Measurements from ENCODE around the gene DPP4. TPM values are rescaled to one million over a fixed set of nuclear protein-coding genes. Genes with fewer than 3 reads are reported as not detected.
"Not testable (repeated sequence)": the region's sequence is repeated elsewhere in the genome, so short reads cannot be mapped to it uniquely, and the experiment has no call there.

DPP4 gene
- total RNA-seq, 1 donor: 0.27 TPM

- DNase-seq (ENCODE audit: low read depth in 2 of 3, low spot score in 2 of 3): peak in 1 of 3 donors; percentile 33
Measured at GRCh38 chr2:161994761-161995520, 79.1 kb downstream of the DPP4 start.

DNA sequence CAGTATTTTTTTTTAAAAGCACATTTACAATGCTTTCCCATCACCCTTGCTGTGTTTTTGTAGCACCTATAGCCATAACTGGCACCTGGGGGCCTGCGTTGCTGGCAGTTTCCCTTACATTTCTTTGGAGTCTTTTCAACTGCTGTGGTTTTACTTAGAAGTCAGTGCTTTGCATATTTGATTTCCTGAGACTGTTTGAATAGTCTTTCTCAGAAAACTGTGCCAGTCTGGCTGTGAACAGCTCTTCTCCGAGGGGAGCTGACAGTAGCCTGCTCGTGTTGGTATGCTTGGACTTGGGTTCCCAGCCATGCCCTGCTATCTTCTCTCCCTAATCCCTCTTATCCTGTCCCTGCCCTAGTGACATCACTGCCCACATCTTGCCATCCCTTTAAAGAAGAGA lies 81.5 kb downstream of the DPP4 start:
- DNase-seq (ENCODE audit: low read depth in 2 of 3, low spot score in 2 of 3): peak in 1 of 3 donors; percentile 18

DNA sequence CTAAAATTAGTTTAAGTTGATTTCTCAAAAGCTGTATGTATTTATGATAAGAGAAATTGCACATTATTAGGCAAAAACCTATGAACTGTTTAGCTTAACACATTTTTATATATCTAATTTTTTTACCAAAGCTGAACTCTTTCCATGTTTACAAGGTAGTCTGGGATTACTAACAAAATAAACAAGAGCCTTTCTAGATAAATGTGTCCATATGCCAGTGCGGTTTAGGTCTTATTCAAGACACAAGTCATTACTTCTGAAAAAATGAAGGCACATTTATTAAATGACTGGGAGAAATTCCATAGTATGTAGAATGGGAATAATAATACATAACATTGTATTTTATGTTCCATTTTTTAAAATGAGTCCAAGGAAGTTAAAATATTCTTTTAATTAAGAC lies 82.0 kb downstream of the DPP4 start:
- no peak for DNase-seq (ENCODE audit: low read depth in 2 of 3, low spot score in 2 of 3)

DNA sequence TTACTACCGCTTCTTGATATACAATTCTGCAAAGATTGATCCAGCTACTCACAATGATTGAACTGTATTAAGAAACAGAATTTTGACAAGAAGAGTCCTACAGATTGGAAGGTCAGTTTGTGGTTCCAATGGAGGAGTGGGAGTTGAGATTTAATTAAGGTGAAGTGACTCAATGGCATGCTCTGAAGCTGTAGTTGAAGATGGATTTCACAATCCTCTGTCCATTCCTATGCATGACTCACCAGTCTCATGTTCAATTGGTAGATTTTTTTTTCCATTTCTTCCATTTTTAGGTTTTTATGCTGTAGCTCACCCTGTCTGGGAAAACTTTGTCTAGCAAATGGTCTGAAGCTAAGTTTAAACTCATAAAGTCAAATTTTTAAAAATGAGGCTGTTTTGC lies 83.3 kb downstream of the DPP4 start:
- no peak for DNase-seq (ENCODE audit: low read depth in 2 of 3, low spot score in 2 of 3)

- no peak for DNase-seq (ENCODE audit: low read depth in 2 of 3, low spot score in 2 of 3)
Measured at GRCh38 chr2:161990036-161990435, 84.0 kb downstream of the DPP4 start.

DNA sequence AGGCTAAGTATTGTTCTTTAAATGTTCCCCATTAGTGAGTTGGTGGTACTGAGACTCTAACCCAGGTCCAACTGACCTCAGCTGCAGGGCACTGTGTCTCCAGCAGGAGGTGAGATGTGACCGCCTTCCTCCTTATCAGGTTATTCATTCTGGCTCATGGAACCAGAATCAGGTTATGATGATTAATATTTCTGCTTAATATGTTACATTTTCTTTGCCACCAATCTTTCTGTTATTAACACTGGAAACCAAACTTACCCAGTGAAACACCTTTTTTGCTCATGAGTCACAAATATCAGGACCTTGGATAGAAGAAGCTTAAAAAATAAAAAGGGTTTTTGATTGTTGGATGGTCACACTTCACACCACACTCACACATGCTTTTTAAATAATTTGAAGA lies 85.4 kb downstream of the DPP4 start:
- DNase-seq (ENCODE audit: low read depth in 2 of 3, low spot score in 2 of 3): no peak

DNA sequence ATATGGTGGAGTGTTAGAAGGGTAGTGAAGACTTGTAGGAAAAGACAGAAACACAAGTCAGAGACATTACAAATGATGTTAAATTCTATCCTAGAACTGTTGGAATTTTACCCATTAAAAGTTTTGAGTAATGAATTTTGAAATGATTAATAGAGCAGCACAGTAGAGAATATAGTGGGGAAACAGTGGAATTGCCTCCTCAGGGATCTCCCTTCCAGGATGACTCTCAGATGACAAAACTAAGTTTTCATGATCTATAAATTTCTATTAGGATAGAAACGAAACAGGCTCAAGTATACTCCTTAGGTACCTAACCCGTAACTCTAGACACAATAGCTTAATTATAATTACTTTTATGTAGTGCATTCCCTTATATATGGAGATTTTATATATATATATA lies 86.7 kb downstream of the DPP4 start:
- no peak for DNase-seq (ENCODE audit: low read depth in 2 of 3, low spot score in 2 of 3)

DNA sequence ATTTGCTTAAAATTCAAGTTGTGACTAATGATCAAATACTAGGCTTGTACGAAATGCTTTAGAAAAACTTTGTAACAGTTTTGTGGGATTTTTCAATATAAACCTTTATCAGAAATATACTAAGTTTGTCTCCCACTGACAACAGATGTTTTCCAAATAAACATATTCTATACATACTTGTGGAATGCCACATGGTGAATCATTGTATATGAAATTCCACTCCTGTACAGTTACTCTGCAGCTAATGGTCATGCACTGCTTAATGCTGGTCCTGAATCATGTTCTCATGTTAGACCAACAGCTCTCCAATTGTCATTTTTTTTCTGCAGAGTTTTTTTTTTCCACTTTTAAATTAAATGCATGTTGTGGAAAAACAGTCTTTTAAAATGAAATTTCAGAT lies 90.1 kb downstream of the DPP4 start:
- DNase-seq (ENCODE audit: low read depth in 2 of 3, low spot score in 2 of 3): no peak

DNA sequence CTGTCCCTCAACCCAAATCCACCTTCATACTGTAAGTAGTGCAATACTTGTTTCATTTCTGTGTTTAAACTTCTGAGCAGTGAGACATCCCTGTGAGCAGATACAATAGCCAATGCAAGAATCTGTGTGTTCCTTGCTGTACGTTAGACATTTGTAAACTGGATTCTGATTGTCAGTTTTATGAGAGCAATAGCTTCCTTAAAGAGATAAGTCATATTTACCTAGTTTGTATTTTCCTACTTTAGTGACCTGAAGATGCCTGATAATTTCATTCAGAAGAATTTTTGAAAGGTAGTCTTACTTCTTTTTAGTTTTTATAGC lies 90.7 kb downstream of the DPP4 start:
- no peak for DNase-seq (ENCODE audit: low read depth in 2 of 3, low spot score in 2 of 3)

- no peak for DNase-seq (ENCODE audit: low read depth in 2 of 3, low spot score in 2 of 3)
Measured at GRCh38 chr2:161982548-161983330, 91.3 kb downstream of the DPP4 start.

DNA sequence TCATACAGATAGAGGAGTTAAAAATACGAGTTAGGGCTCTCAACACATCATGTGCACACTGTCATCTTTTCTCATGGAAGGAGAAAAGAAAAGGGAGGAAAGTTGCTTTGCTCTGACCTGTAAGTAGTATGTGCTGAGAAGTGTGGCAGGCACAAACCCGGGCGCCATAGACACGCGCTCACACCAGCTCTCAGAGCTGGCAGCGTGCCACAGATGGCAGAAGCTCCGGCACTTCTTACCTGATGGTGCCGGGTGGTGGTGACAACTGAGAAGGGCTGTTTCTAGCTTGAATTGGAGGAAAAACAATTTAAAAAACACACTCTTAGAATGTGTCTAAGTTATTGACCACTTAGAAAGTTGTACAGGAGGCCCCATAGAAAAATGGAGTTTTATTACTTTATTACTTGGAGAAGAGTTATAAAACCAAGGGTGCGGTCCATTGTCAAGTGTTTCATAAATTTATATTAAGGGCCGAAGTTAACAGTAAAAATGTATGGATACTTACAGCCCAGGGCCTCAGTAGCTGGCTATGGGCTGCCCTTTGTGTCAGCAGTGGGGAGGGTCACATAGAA lies 92.2 kb downstream of the DPP4 start:
- no peak for DNase-seq (ENCODE audit: low read depth in 2 of 3, low spot score in 2 of 3)

GRCh38 chr2:161980976-161981375 lies 93.0 kb downstream of the DPP4 start:
- DNase-seq (ENCODE audit: low read depth in 2 of 3, low spot score in 2 of 3): no peak

DNA sequence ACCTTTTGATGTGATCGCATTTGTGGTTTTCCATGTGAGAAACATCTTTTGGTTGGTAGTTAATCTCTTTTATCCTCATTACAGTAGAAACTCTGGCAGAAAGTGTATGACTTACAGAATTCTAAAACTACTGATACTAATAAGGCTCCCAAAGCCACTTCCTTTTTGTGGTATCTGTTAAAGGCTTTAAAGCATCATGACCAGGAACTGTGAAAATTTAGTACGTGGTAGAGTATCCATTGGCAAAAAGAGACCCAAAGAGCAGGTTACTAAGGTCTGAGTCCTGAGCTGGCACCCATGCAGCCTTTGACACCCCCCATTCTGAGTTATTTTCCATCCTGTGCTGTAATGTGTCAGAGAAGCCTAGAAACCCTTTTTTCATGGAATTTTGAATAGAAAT lies 94.5 kb downstream of the DPP4 start:
- DNase-seq (ENCODE audit: low read depth in 2 of 3, low spot score in 2 of 3): peak in 1 of 3 donors; percentile 37

- DNase-seq (ENCODE audit: low read depth in 2 of 3, low spot score in 2 of 3): not testable (repeated sequence)
Measured at GRCh38 chr2:161977926-161978325, 96.1 kb downstream of the DPP4 start.

DNA sequence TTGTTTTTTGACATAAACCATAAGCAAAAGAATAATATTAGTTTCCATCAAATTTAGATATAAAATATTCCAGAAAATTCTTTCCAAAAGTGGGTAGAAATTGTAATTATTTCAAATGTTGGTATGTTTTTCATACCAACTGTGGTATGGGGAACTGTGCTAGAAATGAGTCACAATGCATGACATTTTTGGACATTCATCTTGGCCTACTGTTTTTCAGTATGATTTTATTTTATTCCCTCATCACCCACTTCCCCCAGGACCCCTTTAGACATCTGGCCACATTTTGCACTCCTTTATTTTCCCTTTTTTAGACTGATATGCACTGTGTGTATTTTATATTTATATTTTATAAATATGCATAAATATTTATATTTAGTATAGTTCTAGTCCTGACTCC lies 97.1 kb downstream of the DPP4 start:
- no peak for DNase-seq (ENCODE audit: low read depth in 2 of 3, low spot score in 2 of 3)

DNA sequence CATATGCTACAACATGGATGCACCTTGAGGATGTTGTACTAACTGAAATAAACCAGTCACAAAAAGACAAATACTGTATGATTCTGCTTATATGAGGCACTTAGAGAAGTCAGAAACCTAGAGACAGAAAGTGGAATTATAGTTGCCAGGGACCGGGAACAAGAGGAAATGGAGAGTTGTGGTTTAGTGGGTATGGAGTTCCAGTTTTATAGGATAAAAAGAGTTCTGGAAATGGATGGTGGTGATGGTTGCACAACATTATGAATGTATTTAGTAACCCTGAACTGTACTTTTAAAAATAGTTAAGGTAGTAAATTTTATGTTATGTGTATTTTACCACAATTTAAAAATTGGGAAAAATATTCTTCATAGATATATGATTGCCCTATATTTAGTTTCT lies 97.7 kb downstream of the DPP4 start:
- no peak for DNase-seq (ENCODE audit: low read depth in 2 of 3, low spot score in 2 of 3)

DNA sequence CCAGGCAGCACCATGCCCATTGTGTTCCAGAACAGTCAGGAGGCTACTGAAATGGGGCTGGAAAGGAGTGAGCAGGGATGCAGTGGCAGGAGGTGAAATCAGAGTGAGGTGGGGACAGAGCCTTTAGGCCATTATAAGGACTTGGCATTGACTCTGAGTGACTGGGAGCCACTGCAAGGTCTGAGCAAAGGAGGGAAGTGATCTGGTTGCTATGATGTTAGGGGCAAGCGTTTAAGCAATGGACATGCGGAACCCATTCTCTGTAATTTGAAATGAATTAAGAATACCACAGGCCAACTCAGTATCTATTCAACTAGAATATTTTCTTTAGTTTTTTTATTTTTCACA lies 98.2 kb downstream of the DPP4 start:
- no peak for DNase-seq (ENCODE audit: low read depth in 2 of 3, low spot score in 2 of 3)

GRCh38 chr2:161975062-161975812 lies 98.8 kb downstream of the DPP4 start:
- no peak for DNase-seq (ENCODE audit: low read depth in 2 of 3, low spot score in 2 of 3)

- DNase-seq (ENCODE audit: low read depth in 2 of 3, low spot score in 2 of 3): no peak
Measured at GRCh38 chr2:161974461-161974860, 99.6 kb downstream of the DPP4 start.

GRCh38 chr2:161972866-161973265 lies 101.1 kb downstream of the DPP4 start:
- DNase-seq (ENCODE audit: low read depth in 2 of 3, low spot score in 2 of 3): no peak

- DNase-seq (ENCODE audit: low read depth in 2 of 3, low spot score in 2 of 3): no peak
Measured at GRCh38 chr2:161972232-161972631, 101.8 kb downstream of the DPP4 start.

Data from hematopoietic multipotent progenitor cell (in vitro differentiated cells).